Nephron (organoid): ENCODE measurements around the gene RTF2.

Experiments used
- H3K27ac Mint-ChIP-seq, 3 experiments: 2 replicates each; pipeline ENCODE4 v1.8.0; 2020; ENCODE audit warnings: mixed read lengths in 3 of 3, mild to moderate bottlenecking in 2 of 3, moderate library complexity in 1 of 3
- H3K27me3 Mint-ChIP-seq: 2 replicates; pipeline ENCODE4 v1.8.0; 2021; ENCODE audit warnings: low read depth, mild to moderate bottlenecking, moderate library complexity, mixed read lengths
- H3K36me3 Mint-ChIP-seq: 2 replicates; pipeline ENCODE4 v1.8.0; 2020; ENCODE audit warnings: low read depth, mixed read lengths
- H3K4me1 Mint-ChIP-seq: 2 replicates; pipeline ENCODE4 v1.8.0; 2020; ENCODE audit warnings: mixed read lengths
- H3K4me3 Mint-ChIP-seq, 3 experiments: 2 replicates each; pipeline ENCODE4 v1.8.0; 2020; ENCODE audit warnings: mild to moderate bottlenecking in 3 of 3, mixed read lengths in 3 of 3, moderate library complexity in 2 of 3
- H3K9me3 Mint-ChIP-seq: 2 replicates; pipeline ENCODE4 v1.8.0; 2020; ENCODE audit warnings: mixed read lengths
- TF ChIP-seq, protein P1 (sequence below), 3 experiments: fragments of 200-600 bp; sonication (generic); IDR thresholded peaks; one replicate each; pipeline ENCODE4 v1.5.0; 2021; ENCODE audit warnings: antibody characterized with exemption in 3 of 3; ENCODE audit not compliant: unreplicated experiment in 3 of 3

The RTF2 gene

DNA sequence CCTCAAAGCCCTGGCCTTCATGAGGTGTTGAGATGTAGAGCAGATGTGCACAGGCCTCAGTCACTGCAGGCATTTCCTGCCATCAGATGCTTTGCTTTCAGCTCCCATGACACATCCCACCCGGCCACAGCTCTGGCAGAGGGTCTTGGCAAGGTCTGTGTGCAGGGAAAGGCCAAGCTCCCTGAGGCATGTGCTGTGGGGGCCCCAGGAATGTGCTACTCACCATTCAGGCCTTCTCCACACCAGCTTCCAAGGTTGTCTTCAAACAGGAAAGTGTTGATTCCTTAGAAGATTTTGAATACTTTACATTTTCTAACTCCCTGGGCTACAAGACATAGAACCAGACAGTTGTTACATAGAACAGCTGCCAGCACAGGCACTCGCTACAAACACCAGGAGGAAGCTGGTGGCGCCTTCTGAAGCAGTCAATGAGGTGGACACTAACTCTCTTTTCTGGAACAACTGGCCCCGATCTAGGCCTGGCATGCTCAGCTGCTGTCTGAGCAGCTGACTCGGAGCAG is 28.6 kb upstream of the RTF2 start:
- TF ChIP-seq, protein P1, sequence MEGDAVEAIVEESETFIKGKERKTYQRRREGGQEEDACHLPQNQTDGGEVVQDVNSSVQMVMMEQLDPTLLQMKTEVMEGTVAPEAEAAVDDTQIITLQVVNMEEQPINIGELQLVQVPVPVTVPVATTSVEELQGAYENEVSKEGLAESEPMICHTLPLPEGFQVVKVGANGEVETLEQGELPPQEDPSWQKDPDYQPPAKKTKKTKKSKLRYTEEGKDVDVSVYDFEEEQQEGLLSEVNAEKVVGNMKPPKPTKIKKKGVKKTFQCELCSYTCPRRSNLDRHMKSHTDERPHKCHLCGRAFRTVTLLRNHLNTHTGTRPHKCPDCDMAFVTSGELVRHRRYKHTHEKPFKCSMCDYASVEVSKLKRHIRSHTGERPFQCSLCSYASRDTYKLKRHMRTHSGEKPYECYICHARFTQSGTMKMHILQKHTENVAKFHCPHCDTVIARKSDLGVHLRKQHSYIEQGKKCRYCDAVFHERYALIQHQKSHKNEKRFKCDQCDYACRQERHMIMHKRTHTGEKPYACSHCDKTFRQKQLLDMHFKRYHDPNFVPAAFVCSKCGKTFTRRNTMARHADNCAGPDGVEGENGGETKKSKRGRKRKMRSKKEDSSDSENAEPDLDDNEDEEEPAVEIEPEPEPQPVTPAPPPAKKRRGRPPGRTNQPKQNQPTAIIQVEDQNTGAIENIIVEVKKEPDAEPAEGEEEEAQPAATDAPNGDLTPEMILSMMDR (IDR thresholded peaks at IDR 0.05; ENCODE audit: unreplicated experiment in 3 of 3), result no peak
- no peaks in the 10 kb centered on the region for H3K36me3 Mint-ChIP-seq
- H3K9me3 Mint-ChIP-seq, result no peaks in the 10 kb centered on the region
- peaks cover 4% of the 10 kb centered on the region for H3K27me3 Mint-ChIP-seq
- peak overlapping the region in 1 of 3 experiments; percentile 34 for H3K4me3 Mint-ChIP-seq
- H3K27ac Mint-ChIP-seq, result peak overlapping the region; percentile 87 to 92 (median 91)
- H3K4me1 Mint-ChIP-seq, result peaks cover 61% of the 10 kb centered on the region

DNA sequence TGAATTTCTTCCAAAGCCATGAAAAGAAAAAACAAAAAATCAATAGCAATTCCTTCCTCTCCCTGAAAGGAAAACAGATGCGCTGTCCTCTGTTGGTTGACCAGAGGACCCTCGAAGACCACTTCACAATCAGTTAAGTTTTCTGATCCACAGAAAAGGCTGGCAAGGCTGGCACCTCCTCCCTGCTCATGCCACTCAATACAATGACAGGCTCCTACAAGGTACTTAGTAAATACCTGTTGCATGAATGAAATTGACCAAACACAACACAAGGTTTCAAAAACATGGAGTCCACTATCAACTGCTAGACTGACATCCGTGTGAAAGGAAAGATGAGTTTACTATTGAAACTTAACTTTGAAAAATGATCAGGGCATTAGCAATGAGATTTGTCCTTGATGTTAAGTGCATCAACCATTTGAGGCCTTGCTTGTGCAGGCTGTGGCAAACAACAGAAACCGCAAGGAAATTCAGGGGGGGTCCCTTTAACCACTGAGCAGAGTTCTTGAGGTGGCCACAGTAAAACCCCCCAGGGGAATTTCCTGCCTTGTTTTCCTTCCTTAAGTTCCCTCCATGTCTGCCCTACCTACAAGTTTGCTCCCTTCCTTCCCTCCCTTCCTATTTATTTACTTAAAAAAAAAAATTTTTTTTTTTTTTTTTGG is 27.9 kb upstream of the RTF2 start:
- peak overlapping the region in 1 of 3 experiments; percentile 34 for H3K4me3 Mint-ChIP-seq
- H3K4me1 Mint-ChIP-seq, result peaks cover 62% of the 10 kb centered on the region
- H3K36me3 Mint-ChIP-seq, result no peaks in the 10 kb centered on the region
- H3K27me3 Mint-ChIP-seq, result peaks cover 4% of the 10 kb centered on the region
- H3K27ac Mint-ChIP-seq, result peak overlapping the region; percentile 87 to 92 (median 91)
- TF ChIP-seq, protein P1 (IDR thresholded peaks at IDR 0.05; ENCODE audit: unreplicated experiment in 3 of 3), result no peak
- H3K9me3 Mint-ChIP-seq, result no peaks in the 10 kb centered on the region

DNA sequence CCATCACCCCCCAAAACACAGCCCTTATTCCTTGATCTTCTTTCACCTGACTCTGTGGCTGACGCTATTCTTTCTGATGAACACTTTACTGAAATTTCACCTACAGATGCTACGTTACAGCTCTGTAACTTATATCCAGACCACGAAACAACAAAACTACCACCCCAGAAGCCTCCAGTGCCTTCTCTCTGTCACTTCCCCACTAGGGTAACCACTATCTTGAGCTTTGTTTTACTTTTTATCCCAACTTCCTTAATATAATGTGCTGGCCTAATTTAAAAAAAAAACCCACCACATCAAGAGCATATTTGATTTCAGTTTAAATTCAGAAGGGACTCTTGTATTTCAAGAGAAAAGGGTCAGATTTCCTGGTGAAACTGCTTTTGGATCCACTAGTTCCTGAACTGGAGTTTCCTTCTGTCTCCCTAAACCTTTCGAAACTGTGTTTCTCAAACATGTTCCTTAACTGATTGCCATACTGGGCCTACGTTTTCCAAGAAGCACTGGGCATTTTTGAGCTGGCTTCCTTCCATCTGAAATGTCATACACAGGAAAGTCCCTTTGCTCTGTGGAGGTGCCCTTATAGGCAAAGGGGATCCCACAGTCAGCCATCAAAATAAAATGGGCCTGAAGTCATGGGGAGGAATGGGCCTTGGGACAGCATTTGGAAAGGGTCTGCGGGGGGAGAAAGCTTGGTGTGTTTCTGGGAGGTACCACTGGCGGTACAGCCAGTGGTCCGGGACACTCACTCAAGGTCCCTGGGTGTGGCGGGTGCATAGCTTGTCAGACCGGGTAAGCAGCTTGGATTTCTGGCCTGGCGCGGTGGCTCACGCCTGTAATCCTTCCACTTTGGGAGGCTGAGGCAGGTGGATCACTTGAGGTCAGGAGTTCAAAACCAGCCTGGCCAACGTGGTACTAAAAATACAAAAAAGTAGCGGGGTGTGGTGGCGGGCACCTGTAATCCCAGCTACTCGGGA is 25.8 kb upstream of the RTF2 start:
- TF ChIP-seq, protein P1 (IDR thresholded peaks at IDR 0.05; ENCODE audit: unreplicated experiment in 3 of 3), result no peak
- peak overlapping the region in 1 of 3 experiments; percentile 1 for H3K4me3 Mint-ChIP-seq
- H3K9me3 Mint-ChIP-seq, result no peaks in the 10 kb centered on the region
- peaks cover 4% of the 10 kb centered on the region for H3K27me3 Mint-ChIP-seq
- H3K4me1 Mint-ChIP-seq, result peaks cover 54% of the 10 kb centered on the region
- H3K27ac Mint-ChIP-seq, result peak overlapping the region; percentile 29 to 89 (median 48)
- no peaks in the 10 kb centered on the region for H3K36me3 Mint-ChIP-seq

DNA sequence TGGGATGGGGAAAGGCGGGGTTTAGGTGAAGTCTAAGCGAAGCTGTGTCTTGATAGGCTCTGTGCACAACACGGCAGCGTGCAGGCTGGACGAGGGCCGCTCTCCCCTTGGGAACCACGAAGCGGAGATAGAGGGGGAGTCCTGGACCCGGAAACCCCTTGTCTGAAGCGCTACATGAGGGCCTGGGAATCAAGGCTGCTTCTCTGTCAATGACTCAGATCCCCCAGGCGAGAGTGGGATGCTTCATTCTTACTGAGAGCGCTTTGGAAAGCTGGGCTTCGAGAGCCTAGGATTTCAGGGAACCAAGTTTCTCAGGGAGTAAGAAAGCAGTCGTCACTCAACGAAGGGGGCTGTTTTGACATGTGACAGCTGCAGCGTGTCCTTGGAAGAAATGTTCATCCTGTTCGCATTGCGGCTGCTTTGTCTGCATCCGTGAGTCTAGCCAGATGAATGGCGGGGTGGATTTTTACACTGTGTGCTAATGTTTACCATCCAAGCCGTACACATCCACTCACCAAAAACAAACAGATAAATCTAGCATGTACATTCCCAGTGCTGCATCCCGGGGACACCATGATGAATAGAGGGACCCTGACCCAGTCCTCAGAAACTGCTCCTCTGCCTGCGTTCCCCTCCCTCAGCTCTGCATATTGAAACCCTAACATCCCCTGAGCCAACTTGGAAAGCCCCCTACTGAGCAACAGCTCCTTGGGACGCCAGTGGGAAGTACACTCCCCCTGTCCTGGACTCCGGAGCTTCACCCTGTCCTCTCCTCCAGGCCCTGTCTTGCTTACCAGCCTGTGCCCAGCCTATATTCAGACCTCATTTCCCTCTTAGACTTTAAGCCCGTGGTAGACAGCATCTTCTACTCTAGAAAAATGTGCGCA is 24.5 kb upstream of the RTF2 start:
- Mint-ChIP-seq H3K27ac (peak overlapping the region; percentile 81 to 90 (median 89)), H3K4me3 (peak overlapping the region in 2 of 3 experiments; percentile 42 to 49)
- TF ChIP-seq, protein P1 (IDR thresholded peaks at IDR 0.05; ENCODE audit: unreplicated experiment in 3 of 3), result no peak

DNA sequence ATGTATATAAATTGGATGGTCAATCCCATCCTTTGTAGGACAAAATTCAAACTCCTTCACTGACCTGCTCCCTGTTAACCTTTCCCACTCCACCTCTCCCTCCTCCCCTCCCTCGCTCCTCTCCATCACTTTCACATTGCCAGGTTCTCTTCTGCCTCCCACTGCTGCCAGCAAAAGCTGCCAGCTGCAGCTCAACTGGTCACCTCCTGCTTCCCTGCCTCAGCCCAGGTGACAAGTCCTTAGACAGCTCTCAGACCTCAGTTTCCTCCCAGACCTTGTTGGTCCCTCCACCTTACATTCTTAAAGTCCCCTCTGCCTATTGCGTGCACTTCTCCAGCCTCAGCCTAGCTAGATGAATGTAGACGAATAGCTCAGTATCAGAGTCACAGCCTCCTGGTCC is 23.3 kb upstream of the RTF2 start:
- peak overlapping the region in 2 of 3 experiments; percentile 10 to 63 for H3K27ac Mint-ChIP-seq

More for the DNA sequence above, 24.5 kb upstream of the RTF2 start:
- Mint-ChIP-seq H3K4me1 (peaks cover 45% of the 10 kb centered on the region), H3K9me3 (no peaks in the 10 kb centered on the region), H3K36me3 (no peaks in the 10 kb centered on the region), H3K27me3 (peaks cover 4% of the 10 kb centered on the region)

More for the DNA sequence above, 23.3 kb upstream of the RTF2 start:
- H3K27me3 Mint-ChIP-seq, result peaks cover 4% of the 10 kb centered on the region
- TF ChIP-seq, protein P1 (IDR thresholded peaks at IDR 0.05; ENCODE audit: unreplicated experiment in 3 of 3), result no peak
- H3K4me1 Mint-ChIP-seq, result peaks cover 38% of the 10 kb centered on the region
- no peaks in the 10 kb centered on the region for H3K36me3 Mint-ChIP-seq
- H3K4me3 Mint-ChIP-seq, result no peak overlapping the region
- no peaks in the 10 kb centered on the region for H3K9me3 Mint-ChIP-seq
